ENCODE data around the gene GPSM1. TPM values are rescaled to one million over a fixed set of nuclear protein-coding genes. Genes with fewer than 3 reads are reported as not detected.

The GPSM1 gene
- total RNA-seq, 1 donor from 2014 or later = 140 TPM

DNA sequence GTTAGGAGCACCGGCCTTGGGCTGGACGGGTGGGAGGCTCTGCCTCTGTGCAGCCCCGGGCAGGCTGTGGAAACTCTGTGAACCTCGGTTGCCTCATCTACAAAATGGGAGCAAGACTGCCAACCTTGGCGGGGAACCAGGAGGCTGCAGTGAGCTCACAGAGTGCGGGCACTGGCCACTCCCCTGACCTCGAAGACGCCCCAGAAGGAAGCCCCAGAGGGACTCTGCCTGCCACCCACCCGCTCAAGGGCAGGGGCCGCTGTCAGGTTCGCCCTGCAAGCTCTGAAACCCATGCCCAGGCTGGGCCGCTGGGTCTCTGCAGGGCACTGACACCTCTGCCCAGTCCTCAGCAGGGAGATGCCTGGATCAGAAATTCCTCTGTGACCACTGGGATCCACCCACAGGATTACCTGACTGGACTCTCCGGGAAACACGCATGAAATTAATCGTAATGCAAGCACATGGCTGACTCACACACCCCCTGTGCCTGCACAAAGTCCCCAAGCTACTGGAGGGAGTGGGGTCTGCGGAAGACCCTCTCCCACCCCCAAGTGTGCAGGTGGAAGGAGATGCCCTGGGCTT, 30.8 kb upstream of the GPSM1 start:
- TF ChIP-seq, protein P1, sequence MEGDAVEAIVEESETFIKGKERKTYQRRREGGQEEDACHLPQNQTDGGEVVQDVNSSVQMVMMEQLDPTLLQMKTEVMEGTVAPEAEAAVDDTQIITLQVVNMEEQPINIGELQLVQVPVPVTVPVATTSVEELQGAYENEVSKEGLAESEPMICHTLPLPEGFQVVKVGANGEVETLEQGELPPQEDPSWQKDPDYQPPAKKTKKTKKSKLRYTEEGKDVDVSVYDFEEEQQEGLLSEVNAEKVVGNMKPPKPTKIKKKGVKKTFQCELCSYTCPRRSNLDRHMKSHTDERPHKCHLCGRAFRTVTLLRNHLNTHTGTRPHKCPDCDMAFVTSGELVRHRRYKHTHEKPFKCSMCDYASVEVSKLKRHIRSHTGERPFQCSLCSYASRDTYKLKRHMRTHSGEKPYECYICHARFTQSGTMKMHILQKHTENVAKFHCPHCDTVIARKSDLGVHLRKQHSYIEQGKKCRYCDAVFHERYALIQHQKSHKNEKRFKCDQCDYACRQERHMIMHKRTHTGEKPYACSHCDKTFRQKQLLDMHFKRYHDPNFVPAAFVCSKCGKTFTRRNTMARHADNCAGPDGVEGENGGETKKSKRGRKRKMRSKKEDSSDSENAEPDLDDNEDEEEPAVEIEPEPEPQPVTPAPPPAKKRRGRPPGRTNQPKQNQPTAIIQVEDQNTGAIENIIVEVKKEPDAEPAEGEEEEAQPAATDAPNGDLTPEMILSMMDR (IDR thresholded peaks at IDR 0.05; ENCODE audit: partially characterized antibody, unreplicated experiment) = no peak
- no peaks in the 10 kb centered on the region for H3K36me3 Mint-ChIP-seq (ENCODE audit: unreplicated experiment)
- no peaks in the 10 kb centered on the region for H3K9me3 Mint-ChIP-seq (ENCODE audit: unreplicated experiment)
- no peak overlapping the region for H3K27ac Mint-ChIP-seq (ENCODE audit: unreplicated experiment)
- H3K4me1 Mint-ChIP-seq (ENCODE audit: low read depth, unreplicated experiment) = no peaks in the 10 kb centered on the region
- DNase-seq = no peak
- H3K27me3 Mint-ChIP-seq (ENCODE audit: unreplicated experiment) = peaks cover 3% of the 10 kb centered on the region
- H3K4me3 Mint-ChIP-seq (ENCODE audit: unreplicated experiment) = no peak overlapping the region

DNA sequence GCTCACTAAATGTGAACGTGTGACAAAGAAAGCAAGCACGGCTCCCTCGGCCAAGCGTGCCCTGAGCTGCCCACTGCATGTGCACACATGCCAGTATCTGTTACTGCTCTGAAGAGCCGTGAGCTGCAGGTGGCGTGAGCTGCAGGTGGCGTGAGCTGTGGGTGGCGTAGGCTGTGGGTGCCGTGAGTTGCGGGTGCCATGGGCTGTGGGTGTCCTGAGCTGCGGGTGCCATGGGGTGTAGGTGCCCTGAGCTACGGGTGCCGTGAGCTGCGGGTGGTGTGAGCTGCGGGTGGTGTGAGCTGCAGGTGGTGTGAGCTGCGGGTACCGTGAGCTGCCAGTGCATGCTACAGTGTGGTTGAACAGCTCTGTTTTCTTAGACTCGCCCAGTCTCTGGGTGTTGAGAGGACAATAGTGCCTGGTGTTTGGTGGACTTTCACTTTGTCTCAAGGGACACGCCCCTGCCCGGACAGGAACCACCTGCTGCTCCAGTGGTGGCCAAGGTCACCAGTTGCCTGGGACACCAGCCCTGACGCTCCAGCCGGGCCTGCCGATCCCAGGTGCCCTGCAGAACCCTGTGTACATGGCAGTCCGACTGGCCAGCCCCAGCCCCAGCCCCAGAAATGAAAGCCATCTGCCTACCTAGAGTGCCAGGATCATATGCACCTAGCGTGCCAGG, 30.2 kb upstream of the GPSM1 start:
- no peaks in the 10 kb centered on the region for H3K4me1 Mint-ChIP-seq (ENCODE audit: low read depth, unreplicated experiment)
- TF ChIP-seq, protein P1 (IDR thresholded peaks at IDR 0.05; ENCODE audit: partially characterized antibody, unreplicated experiment) = no peak
- no peak overlapping the region for H3K4me3 Mint-ChIP-seq (ENCODE audit: unreplicated experiment)
- no peak overlapping the region for H3K27ac Mint-ChIP-seq (ENCODE audit: unreplicated experiment)
- peaks cover 3% of the 10 kb centered on the region for H3K27me3 Mint-ChIP-seq (ENCODE audit: unreplicated experiment)
- no peak for DNase-seq
- H3K36me3 Mint-ChIP-seq (ENCODE audit: unreplicated experiment) = no peaks in the 10 kb centered on the region
- H3K9me3 Mint-ChIP-seq (ENCODE audit: unreplicated experiment) = no peaks in the 10 kb centered on the region

DNA sequence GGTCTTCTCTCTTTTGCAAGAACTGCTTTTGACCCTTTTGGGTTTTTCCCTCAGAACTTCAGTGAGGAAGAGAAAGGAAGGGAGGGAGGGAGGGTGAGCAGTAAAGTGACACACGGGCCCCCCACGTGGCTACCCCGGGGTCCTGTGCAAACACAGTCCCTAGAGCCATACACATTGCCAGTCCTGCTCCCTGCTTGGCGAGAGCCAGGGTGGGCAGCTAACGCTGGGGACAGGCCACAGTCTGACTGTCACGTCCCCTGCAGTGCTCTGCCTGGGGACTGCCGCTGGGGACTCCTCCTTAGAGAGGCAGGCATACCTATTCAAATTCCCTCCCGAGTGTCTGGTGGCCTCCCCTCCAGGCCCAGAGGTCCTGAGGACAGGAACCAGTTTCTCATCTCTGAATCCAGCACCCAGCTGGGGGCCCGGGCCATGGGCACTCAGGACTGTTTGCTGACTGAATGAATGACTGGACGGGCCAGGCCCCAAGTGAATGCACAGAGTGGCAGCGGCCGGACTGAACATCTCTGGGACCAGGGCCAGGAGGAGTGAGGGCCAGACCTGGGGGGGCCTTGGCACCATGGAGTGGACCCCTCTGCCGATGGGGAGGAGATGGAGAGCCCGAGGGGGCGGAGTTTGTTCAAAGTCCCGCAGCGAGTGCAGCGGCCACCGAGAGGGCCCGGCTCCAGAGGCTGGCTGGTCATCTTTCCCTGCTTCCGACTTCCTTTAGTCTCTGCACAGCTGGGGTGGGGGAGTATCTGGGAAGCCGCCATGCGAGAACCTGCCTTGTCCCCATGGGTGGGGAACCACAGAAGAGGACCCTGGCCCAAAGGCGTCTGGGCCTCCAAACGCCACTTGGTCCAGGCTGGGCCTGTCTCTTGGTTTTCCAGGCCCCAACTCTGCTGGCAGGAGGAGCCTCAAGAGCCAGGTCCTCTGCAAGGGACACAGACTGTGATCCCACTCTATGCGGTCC, 29.3 kb upstream of the GPSM1 start:
- TF ChIP-seq, protein P1 (IDR thresholded peaks at IDR 0.05; ENCODE audit: partially characterized antibody, unreplicated experiment) = no peak
- no peak overlapping the region for H3K4me3 Mint-ChIP-seq (ENCODE audit: unreplicated experiment)
- peaks cover 3% of the 10 kb centered on the region for H3K27me3 Mint-ChIP-seq (ENCODE audit: unreplicated experiment)
- no peaks in the 10 kb centered on the region for H3K36me3 Mint-ChIP-seq (ENCODE audit: unreplicated experiment)
- H3K27ac Mint-ChIP-seq (ENCODE audit: unreplicated experiment) = no peak overlapping the region
- no peaks in the 10 kb centered on the region for H3K4me1 Mint-ChIP-seq (ENCODE audit: low read depth, unreplicated experiment)
- H3K9me3 Mint-ChIP-seq (ENCODE audit: unreplicated experiment) = no peaks in the 10 kb centered on the region
- DNase-seq = no peak

DNA sequence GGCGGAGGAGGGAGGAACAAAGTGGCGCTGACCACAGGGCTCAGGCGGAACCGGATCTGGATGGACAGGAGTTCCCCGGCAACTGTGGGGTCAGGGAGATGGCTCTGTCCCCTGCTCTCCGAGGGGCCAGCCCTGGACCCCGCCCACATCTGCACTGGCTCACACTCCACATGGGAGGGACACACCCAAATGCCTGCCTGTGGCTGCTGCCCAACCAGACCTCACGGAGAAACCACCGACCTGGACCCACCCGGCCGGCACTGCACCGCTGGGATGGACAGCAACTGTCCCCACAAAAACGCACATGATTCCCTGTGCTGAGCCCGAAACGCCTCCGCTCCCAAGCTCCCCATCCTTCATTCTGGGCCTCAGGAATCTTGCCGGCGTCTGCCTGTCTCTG, 28.2 kb upstream of the GPSM1 start:
- H3K9me3 Mint-ChIP-seq (ENCODE audit: unreplicated experiment) = no peaks in the 10 kb centered on the region
- TF ChIP-seq, protein P1 (IDR thresholded peaks at IDR 0.05; ENCODE audit: partially characterized antibody, unreplicated experiment) = no peak
- H3K27me3 Mint-ChIP-seq (ENCODE audit: unreplicated experiment) = peaks cover 3% of the 10 kb centered on the region
- no peaks in the 10 kb centered on the region for H3K36me3 Mint-ChIP-seq (ENCODE audit: unreplicated experiment)
- H3K4me1 Mint-ChIP-seq (ENCODE audit: low read depth, unreplicated experiment) = no peaks in the 10 kb centered on the region
- H3K27ac Mint-ChIP-seq (ENCODE audit: unreplicated experiment) = no peak overlapping the region
- DNase-seq = no peak
- no peak overlapping the region for H3K4me3 Mint-ChIP-seq (ENCODE audit: unreplicated experiment)
